Central memory CD8-positive, alpha-beta T cell (primary cell): ENCODE data around the gene PID1.
"Not testable (repeated sequence)": the region's sequence is repeated elsewhere in the genome, so short reads cannot be mapped to it uniquely, and the experiment has no call there.

Experiments used
- ATAC-seq: fragments of 150-1000 bp; cut with Tn5 transposase; replicated peaks from 2 replicates; pipeline ENCODE4 v1.10.0; 2022; ENCODE audit warnings: mild to moderate bottlenecking, moderate FRiP score, moderate number of reproducible peaks; ENCODE audit not compliant: poor library complexity, severe bottlenecking; ENCODE audit errors: extremely low read depth
- DNase-seq, 2 donors: peaks; one replicate each; pipeline ENCODE4 v3.0.0; 2021; ENCODE audit warnings: low spot score in 2 of 2
- H3K27ac Mint-ChIP-seq: one replicate; pipeline ENCODE4 v1.8.0; 2022; ENCODE audit warnings: low read depth, mild to moderate bottlenecking, moderate library complexity, mixed read lengths
- H3K27me3 Mint-ChIP-seq: one replicate; pipeline ENCODE4 v1.8.0; 2022; ENCODE audit warnings: mixed read lengths
- H3K36me3 Mint-ChIP-seq: one replicate; pipeline ENCODE4 v1.8.0; 2022; ENCODE audit warnings: mild to moderate bottlenecking, moderate library complexity, mixed read lengths; ENCODE audit not compliant: insufficient read depth
- H3K4me1 Mint-ChIP-seq: one replicate; pipeline ENCODE4 v1.8.0; 2022; ENCODE audit warnings: mixed read lengths
- H3K4me3 Mint-ChIP-seq: one replicate; pipeline ENCODE4 v1.8.0; 2022; ENCODE audit warnings: mild to moderate bottlenecking, moderate library complexity, mixed read lengths
- H3K9me3 Mint-ChIP-seq: one replicate; pipeline ENCODE4 v1.8.0; 2022; ENCODE audit warnings: mixed read lengths

PID1 gene

DNA sequence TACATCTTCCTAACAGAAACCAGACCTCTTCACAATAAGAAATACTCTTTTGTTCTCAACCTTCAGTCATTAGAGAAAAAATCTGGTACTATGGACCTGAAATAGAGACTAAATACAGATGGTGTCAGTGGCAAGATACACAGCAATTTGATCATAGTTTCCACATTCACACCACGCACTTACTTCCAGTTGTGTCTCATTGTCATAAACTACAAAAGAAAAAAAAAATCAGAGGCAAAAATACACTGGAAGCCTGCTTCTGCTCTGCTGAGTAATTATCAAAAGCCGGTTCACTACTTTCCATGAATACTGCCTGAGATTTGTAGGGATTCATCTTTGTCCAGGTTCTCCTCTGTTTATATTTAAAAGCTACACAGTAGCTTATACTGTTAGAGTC is 182.6 kb downstream of the PID1 start:
- H3K36me3 Mint-ChIP-seq = no peaks in the 10 kb centered on the region
- no peaks in the 10 kb centered on the region for H3K4me1 Mint-ChIP-seq
- H3K4me3 Mint-ChIP-seq = no peak overlapping the region
- H3K27me3 Mint-ChIP-seq = no peaks in the 10 kb centered on the region
- ATAC-seq (no peak), DNase-seq (no peak)
- no peak overlapping the region for H3K27ac Mint-ChIP-seq
- no peaks in the 10 kb centered on the region for H3K9me3 Mint-ChIP-seq

DNA sequence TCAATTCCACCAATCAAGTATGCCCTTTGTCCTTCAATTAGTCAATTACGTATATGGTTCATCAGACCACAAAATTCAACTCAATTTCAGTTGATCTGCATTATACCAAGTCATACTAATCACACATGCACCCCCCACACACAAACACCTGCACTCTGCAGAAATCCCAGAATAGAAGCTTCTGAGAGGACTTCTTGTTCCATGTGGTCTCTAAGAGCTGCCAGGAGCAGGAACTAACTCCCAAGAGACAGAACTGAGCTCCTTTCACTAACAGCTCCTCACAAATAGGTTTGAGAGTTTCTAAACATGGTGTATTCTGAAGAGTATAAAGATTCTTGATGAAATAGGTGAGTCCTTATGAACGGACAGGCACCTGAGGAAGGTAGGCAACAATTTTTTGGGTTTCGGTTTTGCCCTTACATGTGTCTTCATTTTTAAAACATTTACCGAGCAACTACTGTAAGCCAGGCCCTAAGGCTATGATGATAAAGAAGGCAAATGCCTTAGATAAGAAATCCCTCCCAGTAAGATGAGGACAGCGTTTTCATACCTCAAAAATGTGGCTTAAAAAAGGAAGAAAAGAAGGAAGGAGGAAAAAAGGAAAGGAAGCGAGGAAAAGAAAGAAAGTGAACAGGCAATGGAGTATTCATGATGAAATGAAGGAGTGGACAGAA is 183.1 kb downstream of the PID1 start:
- no peaks in the 10 kb centered on the region for H3K9me3 Mint-ChIP-seq
- no peak for ATAC-seq
- no peak overlapping the region for H3K4me3 Mint-ChIP-seq
- H3K27me3 Mint-ChIP-seq = no peaks in the 10 kb centered on the region
- H3K4me1 Mint-ChIP-seq = no peaks in the 10 kb centered on the region
- no peak for DNase-seq
- no peak overlapping the region for H3K27ac Mint-ChIP-seq
- no peaks in the 10 kb centered on the region for H3K36me3 Mint-ChIP-seq

DNA sequence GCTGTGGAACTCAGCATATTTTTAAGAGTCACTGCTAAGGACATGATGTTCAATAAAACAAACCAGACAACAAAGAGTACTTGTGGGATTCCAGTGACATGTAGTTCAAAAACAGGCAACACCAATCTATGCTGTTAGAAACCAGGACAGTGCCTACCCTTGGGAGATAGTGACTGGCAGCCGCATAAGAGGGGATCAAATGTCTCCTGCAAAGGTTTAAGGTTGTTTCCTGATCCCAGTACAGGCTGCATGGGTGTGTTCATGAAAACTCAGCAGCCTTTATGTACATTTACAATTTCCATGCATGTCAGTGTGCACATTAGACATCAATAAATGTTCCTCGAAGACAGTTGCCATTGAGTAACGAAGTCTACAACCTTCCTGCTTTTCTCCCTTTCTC is 183.8 kb downstream of the PID1 start:
- Mint-ChIP-seq H3K4me1 (no peaks in the 10 kb centered on the region), H3K27ac (no peak overlapping the region), H3K4me3 (no peak overlapping the region), H3K36me3 (no peaks in the 10 kb centered on the region), H3K27me3 (no peaks in the 10 kb centered on the region), H3K9me3 (no peaks in the 10 kb centered on the region)
- no peak for DNase-seq
- no peak for ATAC-seq

DNA sequence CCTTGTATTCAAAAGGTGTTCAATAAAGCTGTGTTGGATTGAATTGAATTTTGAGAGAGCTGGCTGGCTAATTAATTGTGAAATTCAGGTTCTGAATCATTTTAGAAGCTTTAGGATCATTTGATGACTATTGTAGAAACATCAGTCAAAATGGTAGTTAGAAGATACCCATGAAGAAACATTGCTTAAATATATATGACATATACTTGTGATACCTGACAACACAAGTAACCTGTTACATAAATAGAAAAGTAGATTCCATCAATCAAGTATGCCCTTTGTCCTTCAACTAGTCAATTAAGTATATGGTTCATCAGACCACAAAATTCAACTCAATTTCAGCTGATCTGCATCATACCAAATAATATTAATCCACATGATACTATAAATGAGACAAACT is 185.6 kb downstream of the PID1 start:
- no peak for DNase-seq
- Mint-ChIP-seq H3K27ac (no peak overlapping the region), H3K9me3 (peaks cover 11% of the 10 kb centered on the region), H3K27me3 (no peaks in the 10 kb centered on the region), H3K36me3 (no peaks in the 10 kb centered on the region), H3K4me3 (no peak overlapping the region), H3K4me1 (no peaks in the 10 kb centered on the region)
- no peak for ATAC-seq

DNA sequence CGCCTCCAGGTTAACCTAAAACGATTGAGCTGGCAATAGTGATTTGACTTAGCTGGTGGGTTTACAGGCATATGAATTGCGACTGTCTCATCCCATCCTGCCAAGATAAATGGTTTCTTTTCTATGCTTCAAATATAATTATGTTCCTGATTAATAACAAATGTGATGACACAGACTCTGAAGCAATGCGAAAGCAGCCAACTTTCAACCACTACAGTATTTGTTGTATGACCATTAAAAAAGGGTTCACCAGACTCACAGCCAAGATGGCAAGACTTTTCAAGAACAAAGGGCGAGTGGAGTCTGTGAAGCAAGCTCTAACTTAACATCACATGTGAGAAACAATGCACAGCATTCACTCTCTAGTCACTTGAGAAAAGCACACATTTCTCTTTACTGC is 186.6 kb downstream of the PID1 start:
- no peaks in the 10 kb centered on the region for H3K36me3 Mint-ChIP-seq
- H3K27me3 Mint-ChIP-seq = no peaks in the 10 kb centered on the region
- ATAC-seq (no peak), DNase-seq (no peak)
- H3K27ac Mint-ChIP-seq = no peak overlapping the region
- H3K9me3 Mint-ChIP-seq = peaks cover 11% of the 10 kb centered on the region
- H3K4me1 Mint-ChIP-seq = no peaks in the 10 kb centered on the region
- no peak overlapping the region for H3K4me3 Mint-ChIP-seq

DNA sequence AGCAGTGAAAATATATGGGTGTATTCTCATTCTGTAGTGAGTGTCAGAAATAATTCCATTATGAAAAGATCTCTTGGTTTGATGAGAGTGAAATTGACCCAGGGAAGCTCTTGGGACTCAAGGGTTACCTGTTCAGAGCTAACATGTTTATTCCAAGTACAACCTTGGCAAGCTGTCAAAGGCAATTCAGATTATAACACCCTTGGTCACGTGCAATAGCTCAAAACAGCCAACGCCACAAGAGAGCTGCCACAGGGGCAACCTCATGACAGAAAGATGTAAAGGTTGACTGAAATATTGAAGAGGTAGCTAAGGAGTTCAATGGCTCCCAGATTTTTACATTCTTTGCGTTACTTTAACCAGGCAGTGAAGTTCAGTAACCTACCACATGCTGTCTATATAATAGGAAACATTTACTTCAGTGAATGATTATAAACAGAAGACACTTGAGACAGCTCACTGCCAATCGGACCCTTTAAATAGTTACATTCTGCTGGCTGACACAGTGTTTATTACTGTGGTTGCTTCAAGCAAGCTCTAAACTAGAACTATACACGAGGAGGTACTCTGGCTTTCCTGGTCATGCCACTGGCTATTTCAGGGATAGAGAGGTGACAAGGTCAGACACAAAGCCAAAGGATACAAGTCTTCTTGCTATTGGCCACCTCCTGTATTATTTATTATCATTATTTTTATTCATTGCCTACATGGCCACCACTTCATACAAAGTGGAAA is 187.3 kb downstream of the PID1 start:
- DNase-seq (no peak), ATAC-seq (no peak)
- Mint-ChIP-seq H3K4me3 (no peak overlapping the region), H3K27me3 (no peaks in the 10 kb centered on the region), H3K36me3 (no peaks in the 10 kb centered on the region), H3K9me3 (peaks cover 11% of the 10 kb centered on the region), H3K4me1 (no peaks in the 10 kb centered on the region), H3K27ac (no peak overlapping the region)

DNA sequence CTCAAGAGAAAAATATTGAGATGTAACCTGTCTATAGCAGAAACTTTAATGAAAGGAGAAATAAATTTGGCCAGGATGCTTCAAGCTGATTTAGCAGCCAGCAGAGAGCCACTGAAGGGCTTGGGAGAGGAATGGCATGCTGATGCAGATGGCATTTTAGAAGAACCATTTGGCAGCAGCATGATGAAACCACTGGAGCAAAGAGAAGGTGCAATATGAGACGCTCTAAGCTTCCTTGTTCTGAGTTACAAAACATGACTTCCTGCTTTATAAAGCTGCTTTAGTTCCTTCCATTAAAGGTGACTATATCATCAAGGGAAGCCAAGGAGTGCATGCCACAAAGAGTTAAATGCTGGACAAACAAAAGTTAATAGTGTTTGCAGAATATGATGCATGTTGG is 189.7 kb downstream of the PID1 start:
- H3K4me1 Mint-ChIP-seq = no peaks in the 10 kb centered on the region
- H3K27me3 Mint-ChIP-seq = no peaks in the 10 kb centered on the region
- no peak for ATAC-seq
- no peaks in the 10 kb centered on the region for H3K36me3 Mint-ChIP-seq
- no peak for DNase-seq
- no peak overlapping the region for H3K27ac Mint-ChIP-seq
- H3K4me3 Mint-ChIP-seq = no peak overlapping the region
- peaks cover 27% of the 10 kb centered on the region for H3K9me3 Mint-ChIP-seq

DNA sequence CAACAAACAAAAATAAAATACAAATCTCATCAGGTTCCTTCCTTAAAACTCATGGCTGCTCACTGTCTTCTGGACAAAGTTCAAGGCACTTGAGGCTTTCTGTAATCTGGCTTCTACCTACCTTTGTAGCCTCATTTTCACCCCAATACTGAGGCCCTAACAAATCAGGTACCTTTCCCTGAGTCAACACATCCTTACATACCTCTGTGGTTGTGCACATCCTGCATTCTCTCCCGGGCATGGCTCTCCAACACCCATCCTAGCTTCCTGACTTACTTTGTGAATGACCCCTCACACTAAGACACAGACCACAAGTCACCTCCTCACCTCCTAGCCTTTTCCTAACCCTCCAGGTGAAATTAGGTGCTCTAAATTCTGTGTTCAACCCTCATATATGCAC is 190.9 kb downstream of the PID1 start:
- Mint-ChIP-seq H3K27me3 (no peaks in the 10 kb centered on the region), H3K4me1 (no peaks in the 10 kb centered on the region), H3K4me3 (no peak overlapping the region), H3K9me3 (peaks cover 37% of the 10 kb centered on the region), H3K36me3 (no peaks in the 10 kb centered on the region), H3K27ac (no peak overlapping the region)
- no peak for DNase-seq
- ATAC-seq = no peak

DNA sequence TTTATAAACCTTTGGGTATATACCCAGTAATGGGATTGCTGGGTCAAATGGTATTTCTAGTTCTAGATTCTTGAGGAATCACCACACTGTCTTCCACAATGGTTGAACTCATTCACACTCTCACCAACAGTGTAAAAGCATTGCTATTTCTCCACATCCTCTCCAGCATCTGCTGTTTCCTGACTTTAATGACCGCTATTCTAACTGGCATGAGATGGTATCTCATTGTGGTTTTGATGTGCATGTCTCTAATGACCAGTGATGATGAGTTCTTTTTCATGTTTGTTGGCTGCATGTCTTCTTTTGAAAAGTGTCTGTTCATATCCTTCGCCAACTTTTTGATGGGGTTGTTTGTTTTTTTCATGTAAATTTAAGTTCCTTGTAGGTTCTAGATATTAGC is 194.2 kb downstream of the PID1 start:
- H3K36me3 Mint-ChIP-seq, H3K27ac Mint-ChIP-seq, H3K4me1 Mint-ChIP-seq, H3K4me3 Mint-ChIP-seq, DNase-seq, ATAC-seq, H3K27me3 Mint-ChIP-seq: not testable (repeated sequence)
- peaks cover 43% of the 10 kb centered on the region for H3K9me3 Mint-ChIP-seq

DNA sequence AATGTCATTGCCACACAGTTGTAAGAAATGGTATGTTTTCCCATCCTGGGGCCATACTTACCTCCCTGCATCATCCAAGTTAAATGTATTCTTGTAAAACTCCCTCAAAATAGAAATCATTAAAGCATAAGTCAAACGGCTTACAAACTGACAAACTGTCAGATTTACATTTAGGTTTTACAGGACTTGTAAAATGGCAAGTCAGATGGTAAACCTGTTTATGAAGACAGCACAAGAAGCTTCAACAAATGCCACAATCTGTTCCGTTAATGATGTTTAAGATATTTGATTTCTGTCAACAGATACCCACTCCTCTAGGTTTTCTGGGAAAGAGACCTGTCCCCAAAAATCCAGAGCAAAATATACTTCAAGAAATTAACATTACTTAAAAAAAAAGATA is 197.2 kb downstream of the PID1 start:
- no peak for DNase-seq
- Mint-ChIP-seq H3K36me3 (no peaks in the 10 kb centered on the region), H3K4me3 (no peak overlapping the region), H3K4me1 (no peaks in the 10 kb centered on the region), H3K27ac (no peak overlapping the region), H3K9me3 (peaks cover 33% of the 10 kb centered on the region), H3K27me3 (no peaks in the 10 kb centered on the region)
- ATAC-seq = no peak

DNA sequence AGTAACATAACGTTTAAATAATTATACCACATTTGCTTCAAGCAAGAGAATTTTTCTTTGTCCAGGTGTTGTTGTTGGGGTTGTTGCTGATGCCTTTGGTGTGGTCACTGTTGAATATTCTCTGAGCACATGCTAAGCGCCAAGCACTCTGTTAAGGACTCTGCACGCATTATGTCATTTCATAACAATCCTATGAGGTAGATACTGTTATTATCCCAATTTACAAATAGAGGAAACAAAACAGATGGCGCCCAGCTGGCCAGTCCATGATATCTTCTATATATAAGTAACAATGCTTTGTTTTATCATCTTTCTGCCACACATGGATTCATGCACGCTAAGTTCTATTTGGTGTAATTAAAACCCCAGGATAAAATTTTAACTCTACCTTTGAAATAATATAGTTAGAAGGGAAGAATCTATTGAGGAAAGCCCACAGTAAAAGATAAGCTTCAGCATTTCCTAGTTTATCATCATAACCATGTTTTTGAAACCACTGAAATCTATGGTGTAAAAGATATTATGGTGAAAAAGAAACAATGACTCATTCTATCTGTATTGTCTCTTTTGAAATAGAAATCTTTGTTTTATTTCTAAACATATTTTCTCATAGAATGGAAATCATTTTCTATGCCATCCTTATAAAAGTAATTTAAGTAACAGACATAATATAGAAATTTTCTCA is 199.7 kb downstream of the PID1 start:
- ATAC-seq (no peak), DNase-seq (no peak)
- H3K36me3 Mint-ChIP-seq = no peaks in the 10 kb centered on the region
- H3K27me3 Mint-ChIP-seq = no peaks in the 10 kb centered on the region
- H3K4me1 Mint-ChIP-seq = no peaks in the 10 kb centered on the region
- H3K27ac Mint-ChIP-seq = no peak overlapping the region
- no peak overlapping the region for H3K4me3 Mint-ChIP-seq
- H3K9me3 Mint-ChIP-seq = peaks cover 33% of the 10 kb centered on the region

DNA sequence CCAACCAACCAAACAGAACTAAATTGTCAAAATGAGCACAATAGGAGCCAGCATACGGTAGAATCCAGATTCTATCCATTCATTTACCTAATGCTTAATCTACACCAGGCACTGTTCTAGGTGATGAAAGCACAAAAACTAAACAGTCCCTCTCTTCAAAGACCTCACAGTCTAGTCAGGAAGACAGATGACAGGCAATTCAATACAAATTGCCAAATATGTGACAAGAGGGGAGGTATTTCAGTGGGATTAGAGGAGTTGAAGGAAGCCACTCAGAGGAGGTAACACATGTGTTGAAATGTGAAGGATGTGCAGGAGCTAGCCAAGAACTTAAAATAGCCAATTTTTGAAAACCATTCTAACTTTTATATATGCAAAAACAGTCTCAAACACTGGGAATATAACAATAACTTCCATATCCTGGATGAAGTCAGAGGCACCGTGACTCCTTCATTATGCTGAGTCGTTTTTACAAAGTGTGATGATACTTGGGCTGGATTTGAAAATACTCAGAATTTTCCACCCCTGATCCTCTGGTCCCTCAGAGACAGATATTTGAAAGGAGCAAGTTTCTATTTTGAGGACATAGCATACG is 204.9 kb downstream of the PID1 start:
- DNase-seq (no peak), ATAC-seq (no peak)
- H3K4me3 Mint-ChIP-seq = no peak overlapping the region
- no peaks in the 10 kb centered on the region for H3K4me1 Mint-ChIP-seq
- H3K9me3 Mint-ChIP-seq = peaks cover 22% of the 10 kb centered on the region
- H3K27me3 Mint-ChIP-seq = no peaks in the 10 kb centered on the region
- H3K36me3 Mint-ChIP-seq = no peaks in the 10 kb centered on the region
- no peak overlapping the region for H3K27ac Mint-ChIP-seq

DNA sequence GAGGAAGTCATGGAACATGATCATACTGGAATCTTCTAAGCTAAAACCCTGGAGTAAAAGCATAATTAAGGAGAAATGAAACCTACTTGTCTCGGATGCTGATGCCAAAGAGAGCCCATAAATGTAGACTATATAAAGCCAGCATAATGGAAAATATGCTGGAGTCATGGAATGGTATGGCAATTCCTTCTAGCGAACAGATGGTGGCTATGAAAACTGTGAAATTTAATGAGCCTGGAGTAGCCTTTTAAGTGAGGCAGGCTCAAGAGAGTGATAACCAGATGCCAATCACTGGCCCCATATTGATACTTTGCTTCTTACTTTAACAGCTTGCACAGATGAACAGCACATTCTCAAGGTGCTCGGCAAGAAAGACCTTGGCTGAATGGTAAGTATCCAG is 206.3 kb downstream of the PID1 start:
- Mint-ChIP-seq H3K9me3 (peaks cover 28% of the 10 kb centered on the region), H3K27me3 (no peaks in the 10 kb centered on the region), H3K36me3 (no peaks in the 10 kb centered on the region), H3K4me1 (no peaks in the 10 kb centered on the region), H3K4me3 (no peak overlapping the region), H3K27ac (no peak overlapping the region)
- no peak for DNase-seq
- ATAC-seq = no peak
